ENCODE data around the gene CAPN10. TPM values are rescaled to one million over a fixed set of nuclear protein-coding genes. Genes with fewer than 3 reads are reported as not detected.
"Not testable (repeated sequence)": the region's sequence is repeated elsewhere in the genome, so short reads cannot be mapped to it uniquely, and the experiment has no call there.

The CAPN10 gene, protein sequence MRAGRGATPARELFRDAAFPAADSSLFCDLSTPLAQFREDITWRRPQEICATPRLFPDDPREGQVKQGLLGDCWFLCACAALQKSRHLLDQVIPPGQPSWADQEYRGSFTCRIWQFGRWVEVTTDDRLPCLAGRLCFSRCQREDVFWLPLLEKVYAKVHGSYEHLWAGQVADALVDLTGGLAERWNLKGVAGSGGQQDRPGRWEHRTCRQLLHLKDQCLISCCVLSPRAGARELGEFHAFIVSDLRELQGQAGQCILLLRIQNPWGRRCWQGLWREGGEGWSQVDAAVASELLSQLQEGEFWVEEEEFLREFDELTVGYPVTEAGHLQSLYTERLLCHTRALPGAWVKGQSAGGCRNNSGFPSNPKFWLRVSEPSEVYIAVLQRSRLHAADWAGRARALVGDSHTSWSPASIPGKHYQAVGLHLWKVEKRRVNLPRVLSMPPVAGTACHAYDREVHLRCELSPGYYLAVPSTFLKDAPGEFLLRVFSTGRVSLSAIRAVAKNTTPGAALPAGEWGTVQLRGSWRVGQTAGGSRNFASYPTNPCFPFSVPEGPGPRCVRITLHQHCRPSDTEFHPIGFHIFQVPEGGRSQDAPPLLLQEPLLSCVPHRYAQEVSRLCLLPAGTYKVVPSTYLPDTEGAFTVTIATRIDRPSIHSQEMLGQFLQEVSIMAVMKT
- total RNA-seq, result 10 to 100 TPM; 15.5 to 34.3 (median 26.8) TPM
- 10 to 100 TPM in 1 of 2 donors, 1 to 10 TPM in 1; 2.2 to 21.7 TPM for polyA plus RNA-seq
- long read RNA-seq, donor 1, partial matches to known transcripts, result 8 of 17 reads
- long read RNA-seq, donor 1, other reads (novel, unspliced or antisense), result 8 of 17 reads
- long read RNA-seq, donor 2, partial matches to known transcripts, result 0 of 1 reads
- long read RNA-seq, donor 2, other reads (novel, unspliced or antisense), result 0 of 1 reads
- long read RNA-seq, donor 3, transcript CAPN10-207 (12 exons, 2,644 nt), result major isoform, 19 of 62 reads
- long read RNA-seq, donor 3, partial matches to known transcripts, result 12 of 62 reads
- long read RNA-seq, donor 3, other reads (novel, unspliced or antisense), result 27 of 62 reads

DNA sequence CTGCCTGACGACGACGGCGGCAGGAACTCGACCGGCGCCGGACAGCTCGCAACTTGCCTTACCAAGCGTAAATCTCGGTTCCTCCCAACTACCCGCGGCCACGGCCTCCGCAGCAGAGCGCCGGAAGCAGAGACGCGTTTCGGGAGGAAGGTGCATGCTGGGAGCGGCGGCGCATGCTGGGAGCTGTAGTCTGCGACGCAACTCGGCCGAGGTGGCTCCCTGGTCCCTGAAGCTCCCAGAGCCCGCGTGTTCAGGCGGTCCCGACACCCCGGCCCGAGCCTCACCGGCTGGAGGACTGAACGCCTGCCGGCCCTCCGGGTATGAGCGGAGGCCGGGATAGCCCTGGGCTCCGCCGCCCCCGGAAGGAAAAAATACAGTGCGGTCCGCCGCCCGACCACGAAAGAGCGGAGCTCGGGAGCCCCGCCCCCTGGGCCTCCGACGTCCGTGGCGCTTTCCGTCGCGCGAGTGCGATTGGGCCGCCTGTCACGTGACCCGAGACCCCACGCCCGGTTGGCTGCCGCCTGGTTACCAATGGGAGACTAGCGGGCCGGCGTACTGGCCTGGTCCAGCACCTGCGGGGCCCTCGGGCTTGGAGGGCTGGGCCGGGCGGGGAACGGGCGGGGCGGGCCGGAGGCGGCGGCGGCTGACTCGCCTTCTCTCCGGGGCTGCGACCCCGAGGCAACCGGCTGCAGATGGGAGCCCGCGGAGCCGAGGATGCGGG is at the start of gene CAPN10:
Gene CAPN10 (plus strand): TSS at position 537 of the 721 bp plus-strand sequence. CDS start 178 bp downstream, at position 715.
- intact Hi-C loops (cut with DNase I), result no loop called here
- peaks cover 21% of the 10 kb centered on the region for H3K4me1 ChIP-seq (ENCODE audit: insufficient read depth)
- WGBS, 3 donors, result 0 to 1% (median 0%) methylated on average over 61 to 88 of the region's 88 CpGs
- peak within 1 kb of the TSS; percentile 93 to 95 for H3K27ac ChIP-seq
- TF ChIP-seq POLR2A (IDR thresholded peaks at IDR 0.05), result peak; percentile 44
- TF ChIP-seq, protein P1, sequence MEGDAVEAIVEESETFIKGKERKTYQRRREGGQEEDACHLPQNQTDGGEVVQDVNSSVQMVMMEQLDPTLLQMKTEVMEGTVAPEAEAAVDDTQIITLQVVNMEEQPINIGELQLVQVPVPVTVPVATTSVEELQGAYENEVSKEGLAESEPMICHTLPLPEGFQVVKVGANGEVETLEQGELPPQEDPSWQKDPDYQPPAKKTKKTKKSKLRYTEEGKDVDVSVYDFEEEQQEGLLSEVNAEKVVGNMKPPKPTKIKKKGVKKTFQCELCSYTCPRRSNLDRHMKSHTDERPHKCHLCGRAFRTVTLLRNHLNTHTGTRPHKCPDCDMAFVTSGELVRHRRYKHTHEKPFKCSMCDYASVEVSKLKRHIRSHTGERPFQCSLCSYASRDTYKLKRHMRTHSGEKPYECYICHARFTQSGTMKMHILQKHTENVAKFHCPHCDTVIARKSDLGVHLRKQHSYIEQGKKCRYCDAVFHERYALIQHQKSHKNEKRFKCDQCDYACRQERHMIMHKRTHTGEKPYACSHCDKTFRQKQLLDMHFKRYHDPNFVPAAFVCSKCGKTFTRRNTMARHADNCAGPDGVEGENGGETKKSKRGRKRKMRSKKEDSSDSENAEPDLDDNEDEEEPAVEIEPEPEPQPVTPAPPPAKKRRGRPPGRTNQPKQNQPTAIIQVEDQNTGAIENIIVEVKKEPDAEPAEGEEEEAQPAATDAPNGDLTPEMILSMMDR (IDR thresholded peaks at IDR 0.05), result no peak
- peak; percentile 97 to 98 (median 97) for DNase-seq
- no peaks in the 10 kb centered on the region for H3K36me3 ChIP-seq
- no peaks in the 10 kb centered on the region for H3K27me3 ChIP-seq
- peak within 1 kb of the TSS; percentile 84 for H3K4me3 ChIP-seq
- H3K9me3 ChIP-seq, result no peaks in the 10 kb centered on the region

DNA sequence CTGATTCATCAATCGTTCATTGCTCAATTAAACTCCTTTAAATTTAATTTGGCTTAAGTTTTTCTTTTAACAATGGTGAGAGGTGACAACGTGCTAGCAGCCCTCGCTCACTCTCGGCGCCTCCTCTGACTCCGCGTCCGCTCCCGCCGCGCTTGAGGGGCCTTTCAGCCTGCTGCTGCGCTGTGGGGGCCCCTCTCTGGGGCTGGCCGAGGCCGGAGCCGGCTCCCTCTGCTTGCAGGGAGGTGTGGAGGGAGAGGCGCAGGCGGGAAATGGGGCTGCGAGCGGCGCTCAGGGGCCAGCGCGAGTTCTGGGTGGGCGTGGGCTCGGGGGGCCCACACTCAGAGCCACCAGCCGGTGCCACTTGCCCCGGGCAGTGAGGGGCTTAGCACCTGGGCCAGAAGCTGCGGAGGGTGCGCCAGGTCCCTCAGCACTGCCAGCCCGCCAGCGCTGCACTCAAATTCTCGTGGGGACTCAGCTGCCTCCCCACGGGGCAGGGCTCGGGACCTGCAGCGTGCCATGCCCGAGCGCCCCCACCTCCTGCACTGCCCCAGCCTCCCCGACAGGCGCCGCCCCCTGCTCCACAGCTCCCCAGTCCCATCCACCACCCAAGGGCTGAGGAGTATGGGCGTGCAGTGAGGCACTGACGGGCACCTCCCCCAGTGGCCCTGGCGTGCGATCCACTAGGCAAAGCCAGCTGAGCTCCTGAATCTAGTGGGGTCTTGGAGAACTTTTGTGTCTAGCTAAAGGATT is 48.3 kb upstream of the CAPN10 start:
- H3K36me3 ChIP-seq, result no peaks in the 10 kb centered on the region
- DNase-seq, result no peak
- no peaks in the 10 kb centered on the region for H3K4me1 ChIP-seq (ENCODE audit: insufficient read depth)
- H3K4me3 ChIP-seq, result no peak overlapping the region
- intact Hi-C loops (cut with DNase I), result no loop called here
- H3K27ac ChIP-seq, result no peak overlapping the region
- H3K9me3 ChIP-seq, result no peaks in the 10 kb centered on the region
- H3K27me3 ChIP-seq, result no peaks in the 10 kb centered on the region
- TF ChIP-seq POLR2A (IDR thresholded peaks at IDR 0.05), result no peak
- TF ChIP-seq, protein P1 (IDR thresholded peaks at IDR 0.05), result no peak
- no peak for TF ChIP-seq EP300 (IDR thresholded peaks at IDR 0.05)
- WGBS, 3 donors, result 94 to 96% (median 95%) methylated on average over 42 to 43 of the region's 43 CpGs

DNA sequence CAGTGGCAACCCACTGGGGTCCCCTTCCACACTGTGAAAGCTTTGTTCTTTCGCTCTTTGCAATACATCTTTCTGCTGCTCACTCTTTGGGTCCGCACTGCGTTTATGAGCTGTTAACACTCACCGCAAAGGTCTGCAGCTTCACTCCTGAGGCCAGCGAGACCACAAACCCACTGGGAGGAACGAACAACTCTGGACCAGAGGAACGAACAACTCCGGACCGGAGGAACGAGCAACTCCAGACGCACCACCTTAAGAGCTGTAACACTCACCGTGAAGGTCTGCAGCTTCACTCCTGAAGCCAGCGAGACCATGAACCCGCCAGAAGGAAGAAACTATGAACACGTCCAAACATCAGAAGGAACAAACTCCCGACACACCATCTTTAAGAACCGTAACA is 47.4 kb upstream of the CAPN10 start:
- H3K4me3 ChIP-seq; intact Hi-C loops (cut with DNase I); H3K27me3 ChIP-seq; H3K4me1 ChIP-seq (ENCODE audit: insufficient read depth); DNase-seq; H3K36me3 ChIP-seq; H3K9me3 ChIP-seq; H3K27ac ChIP-seq: not testable (repeated sequence)
- WGBS, 3 donors, result 96 to 98% (median 97%) methylated on average over 17 of the region's 17 CpGs

DNA sequence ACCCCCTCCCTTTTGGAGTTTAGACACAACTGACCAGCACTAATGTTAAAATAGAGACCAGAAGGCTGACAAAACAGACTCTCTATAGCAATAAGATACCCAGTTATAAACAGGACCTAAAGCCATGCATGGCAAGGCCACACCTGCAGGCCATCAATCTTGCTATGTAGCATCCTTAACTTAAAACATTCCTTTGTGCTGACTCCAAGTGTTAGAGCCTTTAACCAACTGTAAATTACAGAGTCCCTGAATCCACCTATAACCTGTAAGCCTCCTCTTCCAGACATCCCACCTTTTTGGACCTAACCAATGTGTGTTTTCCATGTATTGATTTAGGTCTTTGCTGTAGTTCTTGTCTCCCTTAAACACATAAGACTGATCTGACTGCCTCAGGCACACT is 46.6 kb upstream of the CAPN10 start:
- no peak overlapping the region for H3K4me3 ChIP-seq
- H3K4me1 ChIP-seq (ENCODE audit: insufficient read depth), result no peaks in the 10 kb centered on the region
- no peak overlapping the region for H3K27ac ChIP-seq
- H3K36me3 ChIP-seq, result no peaks in the 10 kb centered on the region
- intact Hi-C loops (cut with DNase I), result no loop called here
- TF ChIP-seq POLR2A (IDR thresholded peaks at IDR 0.05) (no peak), EP300 (IDR thresholded peaks at IDR 0.05) (no peak)
- TF ChIP-seq, protein P1 (IDR thresholded peaks at IDR 0.05), result no peak
- H3K9me3 ChIP-seq, result no peaks in the 10 kb centered on the region
- no peaks in the 10 kb centered on the region for H3K27me3 ChIP-seq
- no peak for DNase-seq

Measured in ovary (tissue), 10 donors.